ENCODE results near the gene PRDM16.

- TF ChIP-seq CTCF (IDR thresholded peaks at IDR 0.05; ENCODE audit: low read depth, low read length, missing input control) (no peak), REST (IDR thresholded peaks at IDR 0.05) (no peak), JUND (IDR thresholded peaks at IDR 0.05) (no peak), ATF3 (IDR thresholded peaks at IDR 0.05) (no peak), TAF1 (conservative IDR thresholded peaks at IDR 0.05) (no peak), SP1 (IDR thresholded peaks at IDR 0.05) (no peak), FOXA1 (IDR thresholded peaks at IDR 0.05) (no peak), GABPA (IDR thresholded peaks at IDR 0.05 in 1 of 2, conservative IDR thresholded peaks at IDR 0.05 in 1 of 2) (no peak), RAD21 (IDR thresholded peaks at IDR 0.05) (no peak)
Measured at GRCh38 chr1:3268281-3268680, 199.3 kb downstream of the PRDM16 start.
